Measurements from ENCODE around the gene PIGX.
"Not testable (repeated sequence)": the region's sequence is repeated elsewhere in the genome, so short reads cannot be mapped to it uniquely, and the experiment has no call there.

PIGX gene

GRCh38 chr3:196706731-196707130 is 5.4 kb upstream of the PIGX start:
- DNase-seq: no peak

- DNase-seq: no peak
These were observed 4.6 kb upstream of the PIGX start for GRCh38 chr3:196707566-196707965.

- no peak for DNase-seq
These were observed 3.7 kb upstream of the PIGX start for GRCh38 chr3:196708467-196708866.

DNA sequence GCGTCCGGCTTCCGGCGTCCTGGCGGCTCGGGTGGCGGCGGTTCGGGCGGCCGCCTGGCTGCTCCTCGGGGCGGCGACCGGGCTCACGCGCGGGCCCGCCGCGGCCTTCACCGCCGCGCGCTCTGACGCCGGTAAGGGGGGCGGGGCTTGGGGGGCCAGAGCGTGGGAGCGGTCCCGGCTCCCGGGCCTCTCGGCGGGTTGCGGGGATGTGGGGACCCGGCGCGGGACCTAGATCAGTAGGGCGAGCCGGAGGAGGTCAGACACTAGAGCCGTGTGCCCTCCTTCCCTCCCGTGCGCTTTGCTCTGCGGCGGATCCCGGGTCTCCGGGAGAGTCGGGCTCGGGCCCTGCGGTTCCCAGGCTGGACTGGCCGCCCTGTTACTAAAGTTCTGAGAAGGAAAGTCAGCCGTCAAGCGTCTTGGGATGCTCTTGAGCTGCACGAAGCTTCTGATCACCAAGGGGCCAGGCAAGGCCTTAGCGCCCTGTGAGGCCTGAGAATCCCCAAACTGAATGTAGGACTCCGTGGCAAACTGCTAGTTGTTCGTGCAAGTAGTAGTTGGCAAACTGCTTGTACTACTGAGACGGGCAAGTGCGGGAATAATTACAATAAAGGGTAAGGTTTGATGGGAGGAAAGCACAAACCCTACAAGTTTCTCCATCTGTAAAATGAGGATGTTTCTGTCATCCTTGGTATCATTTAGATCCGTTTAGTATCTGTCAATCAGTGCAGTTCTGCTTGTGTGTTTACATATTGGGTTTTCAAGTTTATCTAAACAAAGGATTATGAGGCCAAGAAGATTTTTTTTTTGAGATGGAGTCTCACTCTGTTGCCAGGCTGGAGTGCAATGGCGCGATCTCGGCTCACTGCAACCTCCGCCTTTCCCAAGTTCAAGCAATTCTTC is 587 bp downstream of the PIGX start:
- peak in 1 of 2 donors; percentile 69 for DNase-seq

- DNase-seq: not testable (repeated sequence)
These were observed 5.0 kb downstream of the PIGX start for GRCh38 chr3:196717162-196717561.

DNA sequence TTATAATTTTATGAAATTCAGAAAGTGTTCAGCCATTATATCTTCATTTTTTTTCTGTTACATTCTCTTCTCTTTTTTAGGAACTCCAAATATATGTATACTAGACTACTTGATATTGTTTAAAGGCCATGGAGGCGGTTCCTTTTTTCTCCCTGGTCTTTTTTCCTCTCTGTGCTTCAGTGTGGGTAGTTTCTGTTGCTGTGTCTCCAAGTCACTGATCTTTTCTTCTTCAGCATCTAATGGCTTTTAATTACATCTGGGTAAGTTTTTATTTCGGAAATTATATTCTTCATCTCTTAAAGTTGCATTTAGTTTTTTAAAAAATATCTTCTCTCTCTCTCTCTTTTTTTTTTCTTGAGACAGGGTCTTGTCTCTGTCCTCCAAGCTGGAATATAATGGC is 8.9 kb downstream of the PIGX start:
- DNase-seq: no peak

- DNase-seq: peak in 1 of 2 donors; percentile 40
These were observed 14.9 kb downstream of the PIGX start for GRCh38 chr3:196726788-196727675.

DNA sequence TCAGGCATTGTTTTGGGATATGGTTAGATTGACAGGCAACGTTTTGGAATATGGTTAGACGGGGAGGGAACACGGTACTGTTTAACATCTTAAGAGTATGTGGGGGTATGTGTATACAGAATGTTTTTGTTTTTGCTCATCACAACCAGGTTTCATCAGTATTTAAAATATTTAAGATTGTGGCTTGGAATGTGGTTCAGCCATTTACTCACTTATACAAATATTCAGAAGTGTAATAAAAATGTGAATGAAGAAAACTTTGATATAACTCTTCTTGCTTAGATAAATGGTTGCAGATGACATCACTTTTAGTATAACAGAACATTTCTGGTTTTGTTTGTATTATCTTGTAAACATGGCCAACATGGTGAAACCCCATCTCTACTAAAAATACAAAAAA is 23.6 kb downstream of the PIGX start:
- DNase-seq: no peak

DNA sequence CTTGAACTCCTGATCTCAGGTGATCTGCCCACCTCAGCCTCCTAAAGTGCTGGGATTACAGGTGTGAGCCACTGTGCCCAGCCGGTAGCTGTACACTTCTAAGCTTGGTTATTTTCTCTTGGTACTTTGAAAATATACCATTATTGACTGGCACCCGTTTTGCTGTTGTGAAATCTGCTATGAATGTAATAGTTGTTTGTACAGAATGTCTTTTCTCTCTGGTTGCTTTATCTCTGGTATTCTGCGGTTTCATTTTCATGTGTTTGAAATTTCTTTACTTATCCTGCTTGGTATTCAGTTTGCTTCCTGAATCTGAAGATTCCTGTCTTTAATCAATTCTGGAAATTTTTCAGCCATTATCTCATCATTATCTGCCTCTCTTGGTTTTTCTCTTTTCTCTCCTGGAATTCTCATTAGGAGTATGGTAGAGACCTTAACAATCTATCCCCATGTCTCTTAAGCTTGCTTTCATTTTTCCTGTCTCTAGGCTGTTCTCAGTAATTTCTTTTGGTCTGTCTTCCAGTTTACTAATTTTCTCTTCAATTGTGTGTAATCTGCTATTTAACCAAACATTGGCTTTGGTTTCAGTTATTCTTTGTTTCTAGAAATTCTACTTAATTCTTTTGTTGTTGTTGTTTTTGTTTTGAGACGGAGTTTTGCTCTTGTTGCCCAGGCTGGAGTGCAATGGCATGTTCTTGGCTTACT is 24.6 kb downstream of the PIGX start:
- DNase-seq: no peak

GRCh38 chr3:196737655-196738054 is 25.5 kb downstream of the PIGX start:
- DNase-seq: no peak

DNA sequence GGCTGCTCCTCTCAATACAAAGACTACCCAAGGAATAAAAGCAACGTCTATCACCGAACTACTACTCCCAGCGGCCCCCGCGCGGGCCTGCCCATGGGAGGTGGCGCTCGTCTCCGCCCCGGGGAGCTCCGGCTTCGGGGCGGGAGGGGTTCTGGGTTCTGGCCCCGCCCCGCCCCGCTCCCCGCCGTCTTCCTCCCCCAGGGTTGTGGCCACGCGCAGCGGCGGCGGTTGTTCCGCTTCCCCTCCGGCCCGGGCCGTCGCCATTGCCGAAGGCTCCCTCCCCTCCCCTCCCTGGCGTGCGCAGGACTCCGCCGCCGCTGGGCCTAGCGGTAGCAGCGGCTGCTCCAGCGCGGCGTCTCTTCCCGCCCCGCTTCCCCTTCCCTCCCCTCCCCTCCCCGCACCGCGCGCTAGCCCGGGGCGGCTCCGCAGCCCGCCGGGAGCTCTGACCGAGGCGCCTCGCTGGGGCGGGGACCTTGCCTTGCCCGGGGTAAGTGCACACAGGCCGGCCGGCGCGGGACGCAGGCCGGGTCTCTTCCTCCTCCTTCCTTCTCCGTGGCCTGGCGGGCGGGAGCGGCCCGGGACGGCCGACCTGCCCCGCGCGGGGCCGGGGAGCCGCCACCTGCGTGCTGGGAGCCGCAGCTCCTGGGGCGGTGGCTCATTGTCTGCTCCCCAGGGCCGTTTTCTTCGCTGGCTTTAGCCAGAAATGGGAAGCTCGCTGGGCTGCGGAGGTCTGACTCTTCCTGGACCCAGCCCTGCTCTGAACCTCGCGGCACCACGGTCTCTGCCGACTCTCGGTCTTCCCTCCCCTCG is 27.7 kb downstream of the PIGX start, which contains the start of gene PAK2:
PAK2 (plus strand) TSS at position 187 of the 810 bp plus-strand sequence. CDS start 42,790 bp downstream, outside the sequence.
- peak; percentile 92 for DNase-seq

DNA sequence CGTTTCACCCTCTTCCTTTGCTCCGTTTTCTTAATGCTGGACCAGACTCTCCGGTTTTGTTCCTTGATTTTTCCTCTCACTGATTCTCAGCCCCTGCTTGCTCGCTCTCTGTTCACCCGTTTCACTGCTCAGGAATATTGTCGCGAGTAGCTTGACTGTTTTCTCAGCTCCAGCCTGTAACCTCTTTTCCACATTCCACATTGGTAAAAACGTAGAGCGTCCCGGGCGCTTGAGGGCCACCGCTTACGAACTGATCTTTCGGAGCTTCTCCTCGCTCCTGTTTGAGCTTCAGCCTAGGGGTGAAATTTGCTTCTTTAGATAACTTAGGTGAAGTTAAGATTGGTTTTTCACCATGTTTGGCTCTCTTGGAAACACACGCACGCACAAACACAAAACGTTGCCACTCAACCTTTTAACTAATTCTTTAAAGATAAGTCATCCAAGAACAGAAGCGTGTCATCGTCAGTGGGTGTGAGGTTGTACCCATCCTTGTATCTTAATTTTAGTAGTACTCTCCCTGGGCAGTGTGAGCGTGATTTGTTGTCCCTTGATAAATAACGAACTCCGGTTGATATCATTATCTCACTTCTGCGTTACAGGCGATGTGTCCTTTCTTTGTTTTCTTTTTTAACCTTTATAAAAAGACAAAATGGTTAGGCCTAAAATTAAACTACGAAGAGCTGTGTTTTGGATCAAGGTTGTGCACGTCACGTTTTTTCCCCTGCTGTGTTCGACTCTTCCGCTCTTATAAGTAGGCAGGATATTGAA is 28.5 kb downstream of the PIGX start:
- peak; percentile 34 to 60 for DNase-seq

- no peak for DNase-seq
These were observed 29.2 kb downstream of the PIGX start for GRCh38 chr3:196741249-196741889.

GRCh38 chr3:196743569-196743968 is 31.4 kb downstream of the PIGX start:
- DNase-seq: not testable (repeated sequence)

DNA sequence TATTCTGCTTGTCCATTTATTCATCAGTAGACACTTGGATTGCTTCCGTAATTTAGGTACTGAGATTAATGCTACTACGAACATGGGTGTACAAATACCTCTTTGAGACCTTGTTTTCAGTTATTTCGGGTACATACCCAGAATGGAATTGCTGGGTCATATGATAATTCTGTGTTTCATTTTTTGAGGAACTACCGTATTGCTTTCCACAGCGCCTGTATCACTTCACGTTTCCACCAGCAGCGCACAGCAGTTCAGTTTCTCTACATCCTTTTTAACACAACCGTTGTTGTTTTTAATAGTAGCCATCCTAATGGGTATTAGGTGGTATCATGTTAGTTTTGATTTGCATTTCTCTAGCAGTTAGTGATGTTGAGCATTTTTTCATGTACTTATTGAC is 36.9 kb downstream of the PIGX start:
- DNase-seq: no peak

DNA sequence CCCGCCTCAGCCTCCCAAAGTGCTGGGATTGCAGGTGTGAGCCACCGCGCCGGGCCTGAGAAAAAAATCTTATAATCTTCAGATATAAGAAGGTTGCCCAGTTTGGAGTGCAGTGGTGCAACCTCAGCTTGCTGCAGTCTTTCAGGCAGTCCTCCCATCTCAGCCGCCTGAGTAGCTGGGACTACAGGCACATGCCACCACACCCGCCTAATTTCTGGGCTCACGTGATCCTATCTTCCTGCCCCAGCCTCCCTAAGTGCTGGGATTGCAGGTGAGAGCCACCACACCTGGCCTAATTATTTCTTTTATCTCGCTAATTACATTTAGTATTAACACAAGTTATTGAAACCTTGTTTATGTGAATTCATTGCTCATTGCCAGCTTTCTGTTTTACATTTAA is 41.0 kb downstream of the PIGX start:
- no peak for DNase-seq

DNA sequence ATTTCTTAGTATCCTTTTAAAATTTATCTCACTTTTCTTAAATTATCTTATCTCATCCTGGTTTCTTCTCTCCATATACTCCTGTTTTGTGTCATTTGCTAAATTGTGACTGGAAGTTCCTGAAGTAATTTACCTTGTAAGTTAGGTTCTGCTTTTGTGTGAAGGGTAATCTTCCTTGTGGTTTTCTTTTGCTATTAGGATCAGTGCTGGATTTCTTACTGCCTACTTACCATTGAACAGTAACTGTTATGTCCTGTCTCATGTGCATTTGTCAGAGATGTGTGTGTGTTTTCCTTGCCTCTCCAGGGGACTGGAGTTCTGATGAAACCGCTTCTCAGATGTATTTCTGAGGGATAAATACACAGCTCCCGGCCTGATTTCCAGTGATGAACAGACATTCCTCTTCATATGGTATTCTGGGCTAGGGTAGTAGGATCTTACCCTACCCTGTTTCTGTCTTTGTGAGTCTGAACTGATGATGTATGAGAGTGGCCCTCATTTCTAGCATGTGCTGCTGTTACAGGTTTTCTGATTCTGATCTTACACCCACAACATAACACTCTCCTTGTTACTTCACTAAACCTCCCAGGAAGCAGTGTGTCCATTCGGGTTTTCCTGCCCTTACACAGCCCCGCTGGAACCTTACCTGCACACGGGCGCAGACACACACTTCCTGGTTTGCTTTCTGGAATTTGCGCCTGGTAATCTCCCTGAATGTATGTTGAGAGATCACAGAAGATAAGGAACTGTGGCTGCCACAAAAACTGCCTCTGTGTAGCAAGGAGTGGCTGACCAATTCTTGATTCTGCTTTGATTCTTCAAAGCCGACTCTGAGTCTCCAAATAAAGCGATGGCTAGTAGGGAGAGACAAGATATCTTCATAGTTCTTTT is 42.2 kb downstream of the PIGX start:
- DNase-seq: no peak

GRCh38 chr3:196756732-196757131 is 44.6 kb downstream of the PIGX start:
- DNase-seq: no peak

DNA sequence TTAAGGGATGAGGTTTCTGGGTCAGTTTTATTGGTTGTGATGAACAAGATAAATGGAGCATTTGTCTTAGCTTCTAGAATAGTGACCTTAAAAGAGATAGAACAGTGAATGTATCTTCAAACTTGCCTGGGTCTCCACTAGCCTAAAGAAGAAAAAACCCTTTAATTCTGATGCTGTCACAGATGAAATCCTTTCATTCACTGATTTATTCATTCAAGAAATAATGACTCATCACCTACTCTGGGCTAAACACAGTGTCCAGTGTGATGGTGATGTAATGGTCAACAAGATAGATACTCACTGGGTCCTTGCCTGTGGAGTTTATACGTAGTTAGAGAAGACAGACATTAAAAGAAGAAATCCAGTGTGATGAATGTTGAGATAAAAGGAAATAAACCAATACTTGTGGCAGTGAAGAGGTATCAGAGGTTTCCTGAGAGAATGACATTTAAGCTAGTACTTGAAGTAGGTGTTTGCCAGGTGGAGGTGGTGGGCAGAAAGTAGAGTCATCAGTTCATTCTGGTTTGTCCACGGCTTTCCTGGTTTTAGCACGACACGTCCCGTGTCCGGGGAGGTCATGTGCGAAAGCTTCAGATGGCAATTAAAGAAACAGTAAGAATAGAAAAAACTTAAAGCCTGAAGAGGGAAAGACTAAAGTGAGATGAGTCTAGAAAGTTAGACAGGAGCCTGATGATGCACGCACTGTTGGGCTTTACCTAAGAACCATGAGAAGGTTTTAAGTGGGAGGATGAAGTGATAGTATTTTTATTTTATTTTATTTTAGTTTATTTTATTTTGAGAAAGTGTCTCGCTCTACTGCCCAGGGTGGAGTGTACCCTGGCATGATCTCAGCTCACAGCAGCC is 45.9 kb downstream of the PIGX start:
- DNase-seq: no peak

Measured in CD4-positive, alpha-beta T cell treated with Interleukin-4 for 1 hour (primary cell).